Ascending aorta (tissue), 2 donors: Measurements from ENCODE around the gene ALKBH1. TPM values are rescaled to one million over a fixed set of nuclear protein-coding genes. Genes with fewer than 3 reads are reported as not detected.
"Not testable (repeated sequence)": the region's sequence is repeated elsewhere in the genome, so short reads cannot be mapped to it uniquely, and the experiment has no call there.

Experiments
- DNase-seq, 2 donors: peaks; one replicate each; pipeline ENCODE4 v3.0.0-alpha.2; 2019; ENCODE audit warnings: low spot score in 2 of 2
- H3K27ac ChIP-seq, 2 donors: fragments of 200-600 bp; sonication (generic); one replicate each; pipeline ENCODE4 v1.5.1; 2016 to 2017; ENCODE audit warnings: mild to moderate bottlenecking in 1 of 2
- H3K27me3 ChIP-seq: fragments of 200-600 bp; sonication (generic); one replicate; pipeline ENCODE4 v1.5.1; 2017
- H3K36me3 ChIP-seq, 2 donors: fragments of 200-600 bp; sonication (generic); one replicate each; pipeline ENCODE4 v1.5.1; 2016
- H3K4me1 ChIP-seq, 2 donors: fragments of 200-600 bp; sonication (generic); one replicate each; pipeline ENCODE4 v1.5.1; 2016 to 2017; ENCODE audit warnings: mild to moderate bottlenecking in 1 of 2
- H3K4me3 ChIP-seq, 2 donors: fragments of 200-600 bp; sonication (generic); one replicate each; pipeline ENCODE4 v1.5.1; 2016 to 2017; ENCODE audit warnings: mild to moderate bottlenecking in 1 of 2
- H3K9me3 ChIP-seq, 2 donors: fragments of 200-600 bp; sonication (generic); one replicate each; pipeline ENCODE4 v1.5.1; 2016
- intact Hi-C: fragments of 100-400 bp; cut with DNase I; formaldehyde crosslinking; loops from one replicate; pipeline ENCODE4 v1.15.1; 2023
- total RNA-seq: library from RNA; depleted of rRNA; stranded (reverse); fragments of >200 nt; gene quantifications from one replicate; pipeline ENCODE4 v1.1.0, GENCODE V29; 2016
- TF ChIP-seq, protein P1 (sequence below), 3 experiments: fragments of 200-600 bp in 2 of 3; fragments of 450-650 bp in 1 of 3; sonication (generic) in 2 of 3; IDR thresholded peaks; one replicate each; pipeline ENCODE4 v1.5.1; 2016 to 2019; ENCODE audit warnings: antibody characterized with exemption in 3 of 3, mild to moderate bottlenecking in 1 of 3, moderate library complexity in 1 of 3

The ALKBH1 gene
- total RNA-seq, 1 donor from 2014 or later, result 14.5 TPM

DNA sequence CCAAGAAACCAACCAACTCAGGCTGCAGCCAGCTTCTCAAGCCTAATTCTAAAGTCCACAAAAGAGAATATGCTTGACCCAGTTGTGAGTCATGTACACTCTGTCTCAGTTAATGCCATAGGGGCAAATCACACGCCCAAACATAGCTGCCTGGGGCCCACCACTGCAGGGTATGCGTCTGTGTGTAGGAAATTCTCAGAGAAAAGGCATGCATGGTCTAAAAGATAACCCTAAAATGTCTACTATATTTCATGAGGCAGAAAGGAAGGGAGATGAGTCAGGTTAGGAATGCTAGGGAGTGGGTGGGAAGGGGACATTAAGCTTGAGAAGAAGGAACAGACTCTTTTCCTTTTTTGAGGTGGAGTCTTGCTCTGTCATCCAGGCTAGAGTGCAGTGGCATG is 69.1 kb downstream of the ALKBH1 start:
- no peaks in the 10 kb centered on the region for H3K4me1 ChIP-seq
- intact Hi-C loops, result no loop called here
- H3K27me3 ChIP-seq, result no peaks in the 10 kb centered on the region
- no peaks in the 10 kb centered on the region for H3K9me3 ChIP-seq
- H3K36me3 ChIP-seq, result no peaks in the 10 kb centered on the region
- no peak overlapping the region for H3K27ac ChIP-seq
- H3K4me3 ChIP-seq, result no peak overlapping the region
- TF ChIP-seq, protein P1, sequence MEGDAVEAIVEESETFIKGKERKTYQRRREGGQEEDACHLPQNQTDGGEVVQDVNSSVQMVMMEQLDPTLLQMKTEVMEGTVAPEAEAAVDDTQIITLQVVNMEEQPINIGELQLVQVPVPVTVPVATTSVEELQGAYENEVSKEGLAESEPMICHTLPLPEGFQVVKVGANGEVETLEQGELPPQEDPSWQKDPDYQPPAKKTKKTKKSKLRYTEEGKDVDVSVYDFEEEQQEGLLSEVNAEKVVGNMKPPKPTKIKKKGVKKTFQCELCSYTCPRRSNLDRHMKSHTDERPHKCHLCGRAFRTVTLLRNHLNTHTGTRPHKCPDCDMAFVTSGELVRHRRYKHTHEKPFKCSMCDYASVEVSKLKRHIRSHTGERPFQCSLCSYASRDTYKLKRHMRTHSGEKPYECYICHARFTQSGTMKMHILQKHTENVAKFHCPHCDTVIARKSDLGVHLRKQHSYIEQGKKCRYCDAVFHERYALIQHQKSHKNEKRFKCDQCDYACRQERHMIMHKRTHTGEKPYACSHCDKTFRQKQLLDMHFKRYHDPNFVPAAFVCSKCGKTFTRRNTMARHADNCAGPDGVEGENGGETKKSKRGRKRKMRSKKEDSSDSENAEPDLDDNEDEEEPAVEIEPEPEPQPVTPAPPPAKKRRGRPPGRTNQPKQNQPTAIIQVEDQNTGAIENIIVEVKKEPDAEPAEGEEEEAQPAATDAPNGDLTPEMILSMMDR (IDR thresholded peaks at IDR 0.05), result no peak
- DNase-seq, result no peak

DNA sequence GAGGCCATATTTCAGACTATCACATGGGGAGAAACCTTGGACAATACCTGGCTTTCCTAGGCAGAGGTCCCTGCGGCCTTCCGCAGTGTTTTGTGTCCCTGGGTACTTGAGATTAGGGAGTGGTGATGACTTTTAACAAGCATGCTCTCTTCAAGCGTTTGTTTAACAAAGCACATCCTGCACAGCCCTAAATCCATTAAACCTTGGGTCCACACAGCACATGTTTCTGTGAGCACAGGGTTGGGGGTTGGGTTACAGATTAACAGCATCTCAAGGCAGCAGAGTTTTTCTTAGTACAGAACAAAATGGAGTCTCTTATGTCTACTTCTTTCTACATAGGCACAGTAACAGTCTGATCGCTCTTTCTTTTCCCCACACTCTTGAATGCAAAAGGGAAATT is 72.0 kb downstream of the ALKBH1 start:
- H3K36me3 ChIP-seq, intact Hi-C loops, DNase-seq, H3K9me3 ChIP-seq, H3K27me3 ChIP-seq, H3K4me3 ChIP-seq, H3K4me1 ChIP-seq, H3K27ac ChIP-seq: not testable (repeated sequence)

DNA sequence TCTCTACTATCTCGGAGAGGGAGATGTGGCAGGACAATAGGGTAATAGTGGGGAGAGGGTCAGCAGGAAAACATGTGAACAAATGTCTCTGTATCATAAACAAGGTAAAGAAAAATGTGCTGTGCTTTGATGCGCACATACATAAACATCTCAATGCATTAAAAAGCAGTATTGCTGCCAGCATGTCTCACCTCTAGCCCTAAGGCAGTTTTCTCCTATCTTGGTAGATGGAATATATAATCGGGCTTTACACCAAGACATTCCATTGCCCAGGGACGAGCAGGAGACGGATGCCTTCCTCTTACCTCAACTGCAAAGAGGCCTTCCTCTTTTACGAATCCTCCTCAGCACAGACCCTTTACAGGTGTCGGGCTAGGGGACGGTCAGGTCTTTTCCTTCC is 72.4 kb downstream of the ALKBH1 start:
- intact Hi-C loops, result not testable (repeated sequence)

DNA sequence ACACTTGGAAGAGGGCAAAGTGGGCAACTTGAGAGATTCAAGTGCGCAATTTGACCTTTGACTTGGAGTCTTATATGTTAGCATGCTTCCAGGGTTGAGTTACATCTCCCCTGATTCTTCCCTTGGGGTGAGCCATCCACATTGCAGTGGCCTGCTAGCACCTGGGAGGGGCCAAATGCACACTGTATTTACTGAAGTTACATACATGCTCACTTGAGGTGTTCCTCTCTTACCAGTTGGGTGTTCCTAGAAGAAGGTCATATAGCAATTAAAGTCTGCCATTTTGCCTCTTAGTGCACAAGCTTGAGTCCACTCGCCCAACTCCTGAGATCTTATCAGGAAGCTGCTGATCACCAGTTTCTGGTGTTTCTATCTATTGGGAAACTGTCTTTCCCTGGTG is 77.7 kb downstream of the ALKBH1 start:
- intact Hi-C loops, result no loop called here
- Histone ChIP-seq H3K36me3 (no peaks in the 10 kb centered on the region), H3K4me1 (no peaks in the 10 kb centered on the region), H3K9me3 (no peaks in the 10 kb centered on the region), H3K27me3 (no peaks in the 10 kb centered on the region), H3K27ac (no peak overlapping the region), H3K4me3 (no peak overlapping the region)
- TF ChIP-seq, protein P1 (IDR thresholded peaks at IDR 0.05), result no peak
- DNase-seq, result no peak

More for the DNA sequence above, 72.4 kb downstream of the ALKBH1 start:
- H3K27ac ChIP-seq, H3K9me3 ChIP-seq, H3K27me3 ChIP-seq, DNase-seq, H3K4me3 ChIP-seq, H3K36me3 ChIP-seq, H3K4me1 ChIP-seq: not testable (repeated sequence)

DNA sequence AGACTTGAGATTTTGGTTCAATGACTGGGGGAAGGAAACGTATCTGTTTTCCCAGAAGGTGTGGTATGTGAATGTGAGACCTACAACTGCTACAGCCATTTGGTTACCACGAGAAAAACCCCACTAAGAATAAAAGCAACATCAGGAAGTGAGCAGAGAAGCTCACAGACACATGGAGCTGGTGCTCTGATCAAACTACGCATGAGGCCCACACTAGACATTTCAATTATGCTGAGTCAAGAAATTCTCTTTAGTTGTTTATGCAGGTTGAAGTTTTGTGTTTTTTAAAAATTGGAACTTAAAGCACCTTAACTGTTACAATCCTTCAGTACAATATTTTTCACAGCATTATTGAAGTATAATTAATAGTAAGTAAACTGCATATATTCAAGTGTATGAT is 82.5 kb downstream of the ALKBH1 start:
- TF ChIP-seq, protein P1 (IDR thresholded peaks at IDR 0.05), result no peak
- intact Hi-C loops, result no loop called here
- no peak overlapping the region for H3K4me3 ChIP-seq
- no peaks in the 10 kb centered on the region for H3K27me3 ChIP-seq
- no peak for DNase-seq
- no peak overlapping the region for H3K27ac ChIP-seq
- H3K36me3 ChIP-seq, result no peaks in the 10 kb centered on the region
- no peaks in the 10 kb centered on the region for H3K4me1 ChIP-seq
- no peaks in the 10 kb centered on the region for H3K9me3 ChIP-seq

DNA sequence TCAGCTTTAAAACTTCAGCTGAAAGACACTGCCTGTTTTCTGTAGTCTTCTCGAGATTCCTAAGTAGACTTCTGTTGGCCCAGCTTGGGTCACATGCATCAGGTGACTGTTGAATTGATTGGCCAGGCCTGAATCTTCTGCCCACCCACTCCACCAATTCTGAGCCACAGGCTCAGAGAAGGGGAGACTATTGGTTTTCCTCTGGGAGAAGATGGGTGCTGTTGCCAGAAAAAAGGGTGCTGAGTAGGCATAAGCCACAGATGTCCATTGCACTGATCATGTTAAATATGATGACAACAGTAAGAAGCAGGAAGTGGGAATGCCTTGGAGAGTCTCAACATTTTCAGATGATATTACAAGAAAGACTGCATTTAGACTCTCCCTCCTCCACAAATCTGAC is 84.6 kb downstream of the ALKBH1 start:
- TF ChIP-seq, protein P1 (IDR thresholded peaks at IDR 0.05), result no peak
- H3K27me3 ChIP-seq, result no peaks in the 10 kb centered on the region
- DNase-seq, result no peak
- H3K36me3 ChIP-seq, result no peaks in the 10 kb centered on the region
- H3K27ac ChIP-seq, result no peak overlapping the region
- H3K4me3 ChIP-seq, result no peak overlapping the region
- H3K9me3 ChIP-seq, result no peaks in the 10 kb centered on the region
- no peaks in the 10 kb centered on the region for H3K4me1 ChIP-seq
- intact Hi-C loops, result no loop called here

Other genes starting within 250 kb of the ALKBH1 start
- 123 TPM for gene AHSA1, start 249.9 kb downstream of the ALKBH1 start, total RNA-seq
- gene ISM2, start 209.2 kb downstream of the ALKBH1 start, total RNA-seq, result not detected
- gene SPTLC2, start 91.4 kb downstream of the ALKBH1 start, total RNA-seq, result 25.7 TPM
- 3.1 TPM for gene SLIRP, start 80 bp upstream of the ALKBH1 start, total RNA-seq
- 16.8 TPM for gene SNW1, start 53.1 kb upstream of the ALKBH1 start, total RNA-seq
- 0.43 TPM for gene ADCK1, start 92.1 kb upstream of the ALKBH1 start, total RNA-seq